ENCODE data around the gene NUP93. TPM values are rescaled to one million over a fixed set of nuclear protein-coding genes. Genes with fewer than 3 reads are reported as not detected.
A peak's percentile ranks its signal among the peaks of the same experiment; 100 is the strongest.

NUP93 gene
- polyA plus RNA-seq, 10 donors: 36.8 to 52.1 (median 45.5) TPM

GRCh38 chr16:56742030-56742984 is 12.4 kb downstream of the NUP93 start:
- DNase-seq: peak in 1 of 3 donors; percentile 54

- DNase-seq: peak in 2 of 3 donors; percentile 12 to 56
Measured at GRCh38 chr16:56743840-56744239, 13.9 kb downstream of the NUP93 start.

DNA sequence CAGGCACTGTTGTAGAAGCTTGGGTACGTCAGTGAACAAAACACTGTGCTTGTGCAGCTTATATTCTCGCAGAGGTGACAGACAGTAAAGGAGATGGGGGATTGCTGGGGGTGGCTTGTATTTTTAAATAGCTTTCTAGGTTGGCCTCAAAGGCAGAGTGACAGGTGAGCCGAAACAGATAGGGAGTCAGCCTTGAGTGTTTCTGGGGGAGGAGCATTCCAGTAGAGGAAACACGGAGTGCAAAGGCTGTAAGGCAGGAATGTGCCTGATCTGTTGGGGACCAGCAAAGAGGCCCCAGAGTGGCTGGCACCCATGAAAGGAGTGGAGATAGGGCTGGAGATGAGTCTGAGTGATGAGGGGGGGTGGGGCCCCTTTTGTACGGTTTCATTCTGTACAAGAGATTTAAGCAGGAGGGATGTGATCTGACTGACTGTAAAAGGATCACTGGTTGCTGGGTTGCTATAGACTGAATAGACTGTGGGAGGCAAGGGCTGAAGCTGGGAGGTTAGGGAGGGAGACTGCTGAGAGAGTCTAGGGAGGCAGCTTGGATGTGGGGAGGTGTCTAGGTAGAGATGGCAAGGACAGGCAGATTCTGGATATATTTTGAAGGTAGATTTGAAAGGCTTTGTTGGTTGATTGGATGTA is 15.2 kb downstream of the NUP93 start:
- no peak for DNase-seq

DNA sequence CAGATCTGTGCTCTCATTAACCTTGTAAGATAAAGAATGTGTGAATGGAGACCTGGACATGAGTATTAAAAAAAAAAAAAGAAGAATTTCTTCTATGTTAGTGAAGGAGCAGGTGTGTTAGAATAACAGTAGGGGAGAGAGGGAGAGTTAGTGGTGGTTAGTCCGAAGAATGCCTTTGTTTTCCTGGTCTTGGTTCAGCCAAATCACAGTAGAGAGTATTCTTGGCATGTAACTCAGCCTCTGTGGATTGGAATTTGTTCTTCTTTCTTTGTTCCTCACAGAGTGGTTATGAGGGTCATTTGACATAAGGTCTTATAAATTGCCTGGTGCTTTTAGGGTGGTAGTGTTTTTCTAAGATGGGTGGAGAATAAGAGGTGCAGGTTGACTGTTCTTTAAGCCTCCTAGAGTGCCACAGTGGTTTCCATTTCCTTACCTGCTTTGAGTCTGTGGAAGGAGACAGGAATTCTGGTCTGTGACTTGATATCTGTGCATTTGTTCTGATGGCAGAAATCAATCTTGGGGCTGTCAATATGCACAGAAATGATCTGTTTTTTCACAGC is 17.6 kb downstream of the NUP93 start:
- DNase-seq: no peak

GRCh38 chr16:56748191-56748590 is 18.3 kb downstream of the NUP93 start:
- DNase-seq: no peak

GRCh38 chr16:56748826-56749225 is 18.9 kb downstream of the NUP93 start:
- DNase-seq: no peak

DNA sequence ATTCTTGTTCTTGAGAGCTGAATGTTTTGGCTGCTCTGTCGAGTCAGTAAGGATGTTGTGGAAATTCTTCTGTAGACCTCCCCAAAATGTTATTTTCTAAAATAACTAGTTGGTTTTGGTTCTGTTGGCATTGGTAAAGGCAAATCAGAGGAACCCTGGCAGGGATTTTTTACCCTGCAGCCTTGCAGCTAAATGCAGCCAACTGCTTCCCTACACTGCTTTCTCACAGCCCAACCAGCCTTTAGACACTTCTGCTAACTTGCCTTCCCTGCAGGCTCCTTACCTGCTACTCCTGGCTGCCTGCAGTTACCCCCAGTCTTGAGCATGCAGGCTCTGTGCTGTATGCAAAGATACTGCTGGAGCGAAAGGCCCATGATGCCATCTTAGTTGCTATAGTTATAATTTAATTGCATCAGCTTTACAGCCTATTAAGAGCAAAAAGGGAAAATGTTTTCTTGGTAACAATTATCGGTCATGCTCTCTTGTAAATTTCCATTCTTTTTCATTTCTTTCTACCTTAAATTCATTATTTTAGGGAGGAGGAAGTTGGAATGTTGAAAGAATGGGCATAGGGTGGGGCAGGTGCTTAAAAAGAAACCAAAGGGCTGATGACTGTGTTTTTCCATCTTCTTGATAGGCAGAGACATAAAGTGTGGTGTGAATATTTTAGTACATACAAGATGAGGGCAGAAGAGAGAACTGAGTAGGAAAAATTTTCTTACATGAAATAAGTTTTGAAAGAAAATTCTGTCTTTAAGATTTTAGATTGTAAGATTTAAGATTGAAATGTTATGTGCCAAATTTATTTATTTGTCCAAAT is 20.0 kb downstream of the NUP93 start:
- no peak for DNase-seq

DNA sequence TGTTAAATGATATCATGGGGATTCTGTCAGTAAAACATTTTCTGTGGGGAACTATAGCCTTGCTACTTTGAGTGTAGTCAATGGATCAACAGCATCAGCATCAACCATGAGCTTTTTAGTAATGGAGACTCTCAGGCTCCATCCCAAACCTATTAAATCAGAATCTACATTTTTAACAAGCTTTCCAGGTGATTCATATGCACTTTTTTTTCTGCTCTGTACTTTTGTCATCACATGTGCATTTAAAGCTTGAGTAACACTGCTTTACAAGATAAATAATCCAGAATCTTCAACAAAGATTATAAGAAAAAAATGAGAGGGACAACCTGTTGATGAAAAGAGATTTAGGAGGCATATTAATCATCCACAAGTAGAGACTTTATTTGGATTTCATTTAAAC is 23.5 kb downstream of the NUP93 start:
- no peak for DNase-seq

- no peak for DNase-seq
Measured at GRCh38 chr16:56755038-56755437, 25.1 kb downstream of the NUP93 start.

GRCh38 chr16:56758432-56758831 is 28.5 kb downstream of the NUP93 start:
- DNase-seq: no peak

DNA sequence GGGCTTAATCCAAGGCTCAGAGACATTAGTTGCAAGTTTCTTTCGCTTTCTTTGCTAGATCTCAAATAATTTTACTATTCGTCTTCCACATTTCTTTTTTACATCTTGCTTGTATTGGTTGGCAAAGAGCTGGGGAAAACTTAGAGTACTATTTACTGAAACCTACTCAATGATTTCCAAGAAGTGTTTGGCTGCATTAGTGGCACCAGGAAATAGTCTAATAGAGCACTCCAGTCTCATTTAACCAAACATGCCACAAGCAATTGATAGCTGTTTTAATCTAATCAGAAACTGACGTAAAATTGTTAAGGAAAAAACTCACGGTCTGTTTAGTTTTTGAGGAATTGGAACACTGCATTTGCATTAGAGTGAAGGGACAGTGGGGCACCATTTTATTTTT is 29.0 kb downstream of the NUP93 start:
- DNase-seq: no peak

GRCh38 chr16:56763291-56763916 is 33.5 kb downstream of the NUP93 start:
- DNase-seq: no peak

DNA sequence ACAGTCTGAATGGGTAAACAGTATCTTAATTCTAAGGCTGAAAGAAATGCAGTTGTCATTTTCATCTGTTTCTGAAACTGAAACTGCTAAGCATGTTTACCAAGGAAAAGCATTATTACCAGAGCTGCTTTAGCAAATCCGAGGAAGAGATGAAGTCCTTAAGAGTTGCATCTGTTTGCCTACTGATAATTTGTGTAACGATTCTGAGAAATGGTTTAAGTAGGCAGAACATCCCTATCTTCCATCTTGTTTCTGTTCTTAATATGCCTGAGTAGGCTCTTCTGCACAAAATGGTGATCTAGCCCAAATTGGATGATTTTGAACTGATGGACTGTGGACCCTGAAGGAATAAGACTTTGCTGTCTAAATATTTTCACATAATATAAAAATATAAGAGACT is 34.9 kb downstream of the NUP93 start:
- DNase-seq: no peak

- DNase-seq: no peak
Measured at GRCh38 chr16:56765949-56766348, 36.0 kb downstream of the NUP93 start.

DNA sequence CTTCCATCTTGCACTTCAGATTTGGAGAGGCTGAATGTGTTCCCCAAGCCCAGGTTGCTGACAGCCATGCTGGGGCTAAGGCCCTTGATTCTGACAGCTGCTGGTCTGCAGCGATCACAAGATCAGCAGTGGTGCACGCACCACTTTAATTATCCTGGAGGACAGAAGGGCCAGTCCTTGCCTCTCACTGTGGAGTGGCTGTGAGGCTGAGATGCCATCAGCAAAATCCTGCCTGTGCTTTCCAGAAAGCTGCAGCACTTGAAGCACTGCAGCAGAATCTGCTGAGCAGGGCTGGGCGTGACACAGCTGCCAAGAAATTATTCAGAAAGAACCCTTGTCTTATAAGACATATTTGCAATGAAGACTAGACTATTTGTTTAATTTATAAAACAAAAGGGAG is 37.1 kb downstream of the NUP93 start:
- DNase-seq: no peak

DNA sequence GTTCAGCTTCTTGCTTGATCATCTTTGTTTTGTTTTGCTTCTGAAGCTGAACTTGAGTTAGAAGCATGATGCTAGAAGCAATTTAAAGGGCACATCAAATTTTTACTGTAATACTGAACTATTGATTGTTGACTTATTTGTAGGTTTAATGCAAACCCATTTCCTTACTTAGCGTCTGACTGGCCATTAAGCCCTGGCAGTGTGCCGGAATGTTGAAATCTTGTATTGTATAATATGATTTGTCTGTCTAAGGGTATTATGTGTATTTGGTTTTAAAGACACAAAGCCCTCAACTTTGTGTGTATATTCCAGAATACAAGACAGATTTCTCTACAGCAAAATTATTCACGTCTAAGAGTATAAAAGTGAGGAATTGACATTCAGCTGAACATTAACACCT is 39.7 kb downstream of the NUP93 start:
- no peak for DNase-seq

GRCh38 chr16:56771558-56772279 is 41.8 kb downstream of the NUP93 start:
- DNase-seq: no peak

GRCh38 chr16:56773532-56773931 is 43.6 kb downstream of the NUP93 start:
- DNase-seq: no peak

- DNase-seq: no peak
Measured at GRCh38 chr16:56774016-56774680, 44.2 kb downstream of the NUP93 start.

GRCh38 chr16:56775162-56775561 is 45.2 kb downstream of the NUP93 start:
- no peak for DNase-seq

Measured in muscle of back (tissue), 11 donors.